Fibroblast of lung (primary cell): ENCODE measurements around the gene CALHM5. TPM values are rescaled to one million over a fixed set of nuclear protein-coding genes. Genes with fewer than 3 reads are reported as not detected.

Experiments used
- DNase-seq, 2 donors: peaks; one replicate each; pipeline versions ENCODE4 v3.0.0 to v3.0.0-alpha.2; 2010; ENCODE audit warnings: low read depth in 2 of 2
- H2AFZ ChIP-seq: 2 replicates; pipeline ENCODE4 v1.5.1; 2012; ENCODE audit warnings: low read length, control low read depth, inconsistent platforms
- H3K27ac ChIP-seq: 2 replicates; pipeline ENCODE4 v1.5.1; 2011; ENCODE audit warnings: low read length, control low read depth; ENCODE audit not compliant: insufficient read depth
- H3K27me3 ChIP-seq: 2 replicates; pipeline ENCODE4 v1.5.1; 2011; ENCODE audit warnings: mild to moderate bottlenecking, low read length; ENCODE audit not compliant: control insufficient read depth, insufficient read depth
- H3K36me3 ChIP-seq: 2 replicates; pipeline ENCODE4 v1.5.1; 2011; ENCODE audit warnings: low read length; ENCODE audit not compliant: control insufficient read depth, insufficient read depth
- H3K4me1 ChIP-seq: 2 replicates; pipeline ENCODE4 v1.5.1; 2011; ENCODE audit warnings: low read length; ENCODE audit not compliant: control insufficient read depth, insufficient read depth; ENCODE audit errors: extremely low read depth
- H3K4me2 ChIP-seq: 2 replicates; pipeline ENCODE4 v1.5.1; 2011; ENCODE audit warnings: low read length, control low read depth; ENCODE audit not compliant: insufficient read depth; ENCODE audit errors: extremely low read depth
- H3K4me3 ChIP-seq, 4 experiments: fragments of 200-600 bp in 1 of 4; sonication (generic) in 1 of 4; replicated peaks in 1 of 4; 2 replicates each; pipeline ENCODE4 v1.5.1; 2011 to 2016; ENCODE audit warnings: low read length in 4 of 4, low read depth in 3 of 4, mild to moderate bottlenecking in 3 of 4, control low read depth in 2 of 4, inconsistent platforms in 1 of 4, mixed read lengths in 1 of 4; ENCODE audit not compliant: insufficient read depth in 1 of 4; ENCODE audit errors: control extremely low read depth in 1 of 4
- H3K79me2 ChIP-seq: 2 replicates; pipeline ENCODE4 v1.5.1; 2012; ENCODE audit warnings: mild to moderate bottlenecking, low read length, inconsistent platforms; ENCODE audit not compliant: control insufficient read depth, insufficient read depth
- H3K9ac ChIP-seq: 2 replicates; pipeline ENCODE4 v1.5.1; 2011; ENCODE audit warnings: mild to moderate bottlenecking, low read length, control low read depth; ENCODE audit not compliant: insufficient read depth
- H3K9me3 ChIP-seq: 2 replicates; pipeline ENCODE4 v1.5.1; 2012; ENCODE audit warnings: low read depth, low read length; ENCODE audit not compliant: control insufficient read depth, insufficient read depth
- H4K20me1 ChIP-seq: 2 replicates; pipeline ENCODE4 v1.5.1; 2011; ENCODE audit warnings: low read length; ENCODE audit not compliant: control insufficient read depth, insufficient read depth; ENCODE audit errors: extremely low read depth
- CTCF ChIP-seq, 2 donors: IDR thresholded peaks in 1 of 2; conservative IDR thresholded peaks in 1 of 2; 1 replicate in 1 of 2; 2 replicates in 1 of 2; pipeline ENCODE4 v1.5.1; 2011 to 2012; ENCODE audit warnings: low read length in 2 of 2, control low read depth in 1 of 2, inconsistent platforms in 1 of 2, low read depth in 1 of 2, mild to moderate bottlenecking in 1 of 2
- EZH2 ChIP-seq: IDR thresholded peaks from 2 replicates; pipeline ENCODE4 v1.5.1; 2012; ENCODE audit warnings: low read length, control low read depth, mild to moderate bottlenecking; ENCODE audit errors: missing control alignments
- polyA plus RNA-seq, 2 donors: library from polyadenylated mRNA; depleted of rRNA in 1 of 2; stranded (reverse) in 1 of 2; unstranded in 1 of 2; fragments of >200 nt; gene quantifications; 2 replicates each; pipeline ENCODE4 v1.2.1, GENCODE V29; 2011 to 2012; ENCODE audit warnings: missing spikeins in 1 of 2
- total RNA-seq: library from RNA; depleted of rRNA; stranded (reverse); fragments of >200 nt; gene quantifications from 2 replicates; pipeline ENCODE4 v1.2.1, GENCODE V29; 2014

CALHM5 gene
- total and polyA plus RNA-seq, 2 donors (not counting 1 experiment from before 2014, with no cell fraction given), result 4.1 to 8.3 TPM

GRCh38 chr6:116545651-116546050, 34.2 kb downstream of the CALHM5 start, which contains the start of gene TRAPPC3L:
Gene TRAPPC3L, minus strand, starts transcription at chr6:116545684. Its CDS starts 170 bp downstream, at chr6:116545514.
- TF ChIP-seq CTCF (conservative IDR thresholded peaks at IDR 0.05 in 1 of 2, IDR thresholded peaks at IDR 0.05 in 1 of 2; ENCODE audit: low read depth in 1 of 2, low read length in 2 of 2), result no peak
- TF ChIP-seq EZH2, result no peak
- H3K27ac ChIP-seq, result no peak within 1 kb of the TSS
- H2AFZ ChIP-seq, result peak within 1 kb of the TSS; percentile 57
- no peaks in the 10 kb centered on the region for H3K9me3 ChIP-seq
- no peaks in the 10 kb centered on the region for H3K4me1 ChIP-seq
- no peak for DNase-seq
- no peak within 1 kb of the TSS for H3K9ac ChIP-seq
- H3K79me2 ChIP-seq, result no peaks in the 10 kb centered on the region
- no peaks in the 10 kb centered on the region for H4K20me1 ChIP-seq
- no peak within 1 kb of the TSS for H3K4me2 ChIP-seq
- no peaks in the 10 kb centered on the region for H3K27me3 ChIP-seq
- no peak within 1 kb of the TSS for H3K4me3 ChIP-seq
- no peaks in the 10 kb centered on the region for H3K36me3 ChIP-seq

GRCh38 chr6:116547358-116547757, 35.9 kb downstream of the CALHM5 start:
- Histone ChIP-seq H3K4me1 (no peaks in the 10 kb centered on the region), H3K4me3 (no peak overlapping the region), H4K20me1 (no peaks in the 10 kb centered on the region), H3K9ac (no peak overlapping the region), H3K4me2 (no peak overlapping the region), H3K27ac (no peak overlapping the region), H3K9me3 (no peaks in the 10 kb centered on the region), H2AFZ (no peak overlapping the region), H3K36me3 (no peaks in the 10 kb centered on the region), H3K79me2 (no peaks in the 10 kb centered on the region), H3K27me3 (no peaks in the 10 kb centered on the region)
- TF ChIP-seq CTCF (conservative IDR thresholded peaks at IDR 0.05 in 1 of 2, IDR thresholded peaks at IDR 0.05 in 1 of 2; ENCODE audit: low read depth in 1 of 2, low read length in 2 of 2) (no peak), EZH2 (no peak)
- DNase-seq, result no peak

- Histone ChIP-seq H3K4me3 (no peak overlapping the region), H3K27ac (no peak overlapping the region), H3K9me3 (no peaks in the 10 kb centered on the region), H3K4me2 (no peak overlapping the region), H3K79me2 (no peaks in the 10 kb centered on the region), H3K4me1 (no peaks in the 10 kb centered on the region), H3K36me3 (no peaks in the 10 kb centered on the region), H3K27me3 (no peaks in the 10 kb centered on the region), H3K9ac (no peak overlapping the region), H4K20me1 (no peaks in the 10 kb centered on the region), H2AFZ (no peak overlapping the region)
- TF ChIP-seq EZH2 (no peak), CTCF (conservative IDR thresholded peaks at IDR 0.05 in 1 of 2, IDR thresholded peaks at IDR 0.05 in 1 of 2; ENCODE audit: low read depth in 1 of 2, low read length in 2 of 2) (no peak)
- DNase-seq, result no peak
Measured at GRCh38 chr6:116550796-116551195, 39.4 kb downstream of the CALHM5 start.
